H9 (cell line): Measurements from ENCODE around the gene TPBG. TPM values are rescaled to one million over a fixed set of nuclear protein-coding genes. Genes with fewer than 3 reads are reported as not detected.

Experiments used
- DNase-seq: peaks from one replicate; pipeline ENCODE4 v3.0.0-alpha.2; 2017
- H2AFZ ChIP-seq: one replicate; pipeline ENCODE4 v1.6.1; 2013; ENCODE audit warnings: mild to moderate bottlenecking, low read length, control low read depth, moderate library complexity
- H2AK5ac ChIP-seq: 2 replicates; pipeline ENCODE4 v1.6.1; 2013; ENCODE audit warnings: low read length, control low read depth, mixed read lengths; ENCODE audit not compliant: insufficient read length
- H2BK120ac ChIP-seq: one replicate; pipeline ENCODE4 v1.6.1; 2013; ENCODE audit warnings: low read depth, mild to moderate bottlenecking, low read length, control low read depth, inconsistent platforms; ENCODE audit not compliant: poor library complexity, severe bottlenecking
- H2BK12ac ChIP-seq: 2 replicates; pipeline ENCODE4 v1.6.1; 2013; ENCODE audit warnings: low read length, control low read depth, mixed read lengths, low read depth; ENCODE audit not compliant: insufficient read length
- H2BK15ac ChIP-seq: 2 replicates; pipeline ENCODE4 v1.6.1; 2013; ENCODE audit warnings: low read depth, low read length, control low read depth
- H2BK20ac ChIP-seq: one replicate; pipeline ENCODE4 v1.6.1; 2013; ENCODE audit warnings: low read depth, mild to moderate bottlenecking, low read length, control low read depth, inconsistent platforms; ENCODE audit not compliant: poor library complexity, severe bottlenecking
- H2BK5ac ChIP-seq: 2 replicates; pipeline ENCODE4 v1.6.1; 2013; ENCODE audit warnings: low read length, control low read depth, mixed read lengths; ENCODE audit not compliant: insufficient read length
- H3K14ac ChIP-seq: 2 replicates; pipeline ENCODE4 v1.6.1; 2013; ENCODE audit warnings: low read length, control low read depth; ENCODE audit not compliant: insufficient read depth
- H3K18ac ChIP-seq: 2 replicates; pipeline ENCODE4 v1.6.1; 2013; ENCODE audit warnings: low read depth, mild to moderate bottlenecking, mixed read lengths, low read length, control low read depth; ENCODE audit not compliant: insufficient read length
- H3K23ac ChIP-seq: 2 replicates; pipeline ENCODE4 v1.6.1; 2013; ENCODE audit warnings: low read length, control low read depth, mixed read lengths, low read depth; ENCODE audit not compliant: insufficient read length
- H3K23me2 ChIP-seq: 2 replicates; pipeline ENCODE4 v1.6.1; 2013; ENCODE audit warnings: low read depth, mild to moderate bottlenecking, mixed read lengths, low read length, control low read depth; ENCODE audit not compliant: insufficient read length, poor library complexity, severe bottlenecking
- H3K27ac ChIP-seq: 2 replicates; pipeline ENCODE4 v1.5.1; 2013; ENCODE audit warnings: low read length, control low read depth, mixed read lengths, low read depth; ENCODE audit not compliant: insufficient read length
- H3K27me3 ChIP-seq: 2 replicates; pipeline ENCODE4 v1.6.1; 2013; ENCODE audit warnings: low read length, control low read depth, inconsistent platforms; ENCODE audit not compliant: insufficient read depth
- H3K4ac ChIP-seq: 2 replicates; pipeline ENCODE4 v1.6.1; 2013; ENCODE audit warnings: low read depth, mild to moderate bottlenecking, control low read depth, inconsistent platforms, low read length, moderate library complexity
- H3K4me1 ChIP-seq: 2 replicates; pipeline ENCODE4 v1.6.1; 2013; ENCODE audit warnings: low read length, control low read depth, inconsistent platforms; ENCODE audit not compliant: insufficient read depth
- H3K4me2 ChIP-seq: 2 replicates; pipeline ENCODE4 v1.6.1; 2013; ENCODE audit warnings: low read length, control low read depth, mixed read lengths; ENCODE audit not compliant: insufficient read length, insufficient read depth
- H3K56ac ChIP-seq: 2 replicates; pipeline ENCODE4 v1.6.1; 2013; ENCODE audit warnings: low read depth, mild to moderate bottlenecking, mixed read lengths, low read length, control low read depth; ENCODE audit not compliant: insufficient read length
- H3K79me1 ChIP-seq: 2 replicates; pipeline ENCODE4 v1.6.1; 2013; ENCODE audit warnings: low read depth, mild to moderate bottlenecking, moderate library complexity, low read length, control low read depth, inconsistent platforms; ENCODE audit not compliant: insufficient read depth, poor library complexity, severe bottlenecking
- H3K79me2 ChIP-seq: 2 replicates; pipeline ENCODE4 v1.6.1; 2013; ENCODE audit warnings: low read length, control low read depth, inconsistent platforms; ENCODE audit not compliant: insufficient read depth
- H3K9ac ChIP-seq: 2 replicates; pipeline ENCODE4 v1.6.1; 2013; ENCODE audit warnings: low read length, control low read depth, mixed read lengths; ENCODE audit not compliant: insufficient read length; ENCODE audit errors: extremely low read depth
- H3K9me3 ChIP-seq: one replicate; pipeline ENCODE4 v1.6.1; 2013; ENCODE audit warnings: low read depth, low read length, inconsistent platforms; ENCODE audit not compliant: control insufficient read depth
- H3T11ph ChIP-seq: one replicate; pipeline ENCODE4 v1.6.1; 2013; ENCODE audit warnings: mild to moderate bottlenecking, low read length, control low read depth, inconsistent platforms
- H4K20me1 ChIP-seq: one replicate; pipeline ENCODE4 v1.6.1; 2013; ENCODE audit not compliant: control insufficient read depth, insufficient read length, insufficient read depth
- H4K5ac ChIP-seq: 2 replicates; pipeline ENCODE4 v1.6.1; 2013; ENCODE audit warnings: low read depth, mild to moderate bottlenecking, mixed read lengths, low read length, control low read depth; ENCODE audit not compliant: insufficient read length
- H4K8ac ChIP-seq: replicated peaks from 2 replicates; pipeline ENCODE4 v1.6.1; 2013; ENCODE audit warnings: low read length, control low read depth, mixed read lengths, low read depth; ENCODE audit not compliant: insufficient read length
- H4K91ac ChIP-seq: 2 replicates; pipeline ENCODE4 v1.6.1; 2013; ENCODE audit warnings: low read depth, mild to moderate bottlenecking, moderate library complexity, mixed read lengths, low read length, control low read depth; ENCODE audit not compliant: insufficient read length
- H3K27ac Mint-ChIP-seq, 3 experiments: 2 replicates in 2 of 3; 3 replicates in 1 of 3; pipeline ENCODE4 v1.8.0; 2020 to 2021; ENCODE audit warnings: mixed read lengths in 3 of 3, mild to moderate bottlenecking in 1 of 3, moderate library complexity in 1 of 3
- H3K27me3 Mint-ChIP-seq: 2 replicates; pipeline ENCODE4 v1.8.0; 2021; ENCODE audit warnings: low read depth, mild to moderate bottlenecking, moderate library complexity, mixed read lengths
- H3K36me3 Mint-ChIP-seq, 3 experiments: 2 replicates in 2 of 3; 3 replicates in 1 of 3; pipeline ENCODE4 v1.8.0; 2020 to 2021; ENCODE audit warnings: low read depth in 3 of 3, mixed read lengths in 3 of 3; ENCODE audit not compliant: insufficient read depth in 1 of 3
- H3K4me1 Mint-ChIP-seq, 2 experiments: 2 replicates each; pipeline ENCODE4 v1.8.0; 2020; ENCODE audit warnings: mixed read lengths in 2 of 2
- H3K4me3 Mint-ChIP-seq, 2 experiments: 2 replicates in 1 of 2; 3 replicates in 1 of 2; pipeline ENCODE4 v1.8.0; 2020 to 2021; ENCODE audit warnings: mild to moderate bottlenecking in 2 of 2, mixed read lengths in 2 of 2, moderate library complexity in 1 of 2
- H3K9me3 Mint-ChIP-seq, 2 experiments: 2 replicates in 1 of 2; 3 replicates in 1 of 2; pipeline ENCODE4 v1.8.0; 2020; ENCODE audit warnings: mild to moderate bottlenecking in 2 of 2, mixed read lengths in 2 of 2, moderate library complexity in 1 of 2
- CTCF ChIP-seq: fragments of 200-600 bp; sonication (generic); conservative IDR thresholded peaks from 3 replicates; pipeline ENCODE4 v1.8.0; 2021; ENCODE audit warnings: antibody characterized with exemption, mild to moderate bottlenecking
- WGBS: extraction: QIAGEN DNeasy Blood & Tissue Kit; methylation state at CpG from one replicate; pipeline ENCODE4 v1.1.7; 2013; ENCODE audit warnings: missing lambda C conversion rate, low lambda C conversion rate, mixed read lengths; ENCODE audit not compliant: insufficient read length; ENCODE audit errors: extremely low coverage; 5-methylcytosine and 5-hydroxymethylcytosine counted together
- total RNA-seq: library from RNA; stranded (reverse); gene quantifications from 2 replicates; pipeline ENCODE4 v1.2.1, GENCODE V29; 2021

TPBG gene
- total RNA-seq, 1 experiment from 2014 or later: 19.0 TPM

GRCh38 chr6:82362878-82363427 is 664 bp upstream of the TPBG start:
- Histone ChIP-seq H4K20me1 (no peaks in the 10 kb centered on the region), H3K4ac (no peak overlapping the region), H3K79me2 (no peaks in the 10 kb centered on the region; the same call in 1 of the 2 replicates), H3K4me1 (peaks cover 4% of the 10 kb centered on the region; the same call in 1 of the 2 replicates), H4K5ac (no peak overlapping the region), H4K91ac (no peak overlapping the region), H3K9me3 (no peaks in the 10 kb centered on the region), H4K8ac (no peak overlapping the region), H3K56ac (no peak overlapping the region), H2BK15ac (no peak overlapping the region), H2AFZ (peak overlapping the region; percentile 60), H2BK20ac (no peak overlapping the region), H2AK5ac (no peak overlapping the region), H3K27me3 (no peaks in the 10 kb centered on the region), H3K14ac (no peak overlapping the region), H3K23ac (no peak overlapping the region), H3K23me2 (peaks cover 11% of the 10 kb centered on the region), H2BK5ac (no peak overlapping the region), H2BK120ac (no peak overlapping the region), H3K27ac (peak overlapping the region; percentile 12), H3K4me2 (peak overlapping the region; percentile 88), H3T11ph (no peak overlapping the region), H3K18ac (no peak overlapping the region), H2BK12ac (no peak overlapping the region), H3K79me1 (no peaks in the 10 kb centered on the region), H3K9ac (peak overlapping the region; percentile 64)
- Mint-ChIP-seq H3K27ac (peak overlapping the region; percentile 95 to 98 (median 96); a peak in 4 of 7 replicates), H3K9me3 (no peaks in the 10 kb centered on the region), H3K4me3 (peak overlapping the region; percentile 96 to 98), H3K4me1 (peaks cover 22 to 27% of the 10 kb centered on the region in 2 experiments), H3K36me3 (peaks cover 3 to 9% (median 7%) of the 10 kb centered on the region in 3 experiments; a peak in 5 of 7 replicates), H3K27me3 (peaks cover 11% of the 10 kb centered on the region)
- no CpG with 5 or more reads among the region's 13 CpGs for WGBS
- TF ChIP-seq CTCF: no peak
- DNase-seq: peak; percentile 33
